Muscle of leg (tissue), 11 donors: ENCODE data around the gene FNDC11. TPM values are rescaled to one million over a fixed set of nuclear protein-coding genes. Genes with fewer than 3 reads are reported as not detected.
"Not testable (repeated sequence)": the region's sequence is repeated elsewhere in the genome, so short reads cannot be mapped to it uniquely, and the experiment has no call there.

Experiments used
- DNase-seq: peaks from one replicate; pipeline ENCODE4 v3.0.0; 2013
- H3K27ac ChIP-seq: one replicate; pipeline ENCODE4 v1.5.1; 2013; ENCODE audit warnings: mild to moderate bottlenecking, low read length, control low read depth
- H3K27me3 ChIP-seq: one replicate; pipeline ENCODE4 v1.6.1; 2013; ENCODE audit warnings: low read length; ENCODE audit not compliant: control insufficient read depth, insufficient read depth
- H3K36me3 ChIP-seq: one replicate; pipeline ENCODE4 v1.6.1; 2013; ENCODE audit warnings: low read length; ENCODE audit not compliant: control insufficient read depth, insufficient read depth
- H3K4me1 ChIP-seq: one replicate; pipeline ENCODE4 v1.6.1; 2013; ENCODE audit warnings: low read length; ENCODE audit not compliant: control insufficient read depth, insufficient read depth
- H3K4me3 ChIP-seq: one replicate; pipeline ENCODE4 v1.5.1; 2013; ENCODE audit warnings: low read length, control low read depth
- H3K9me3 ChIP-seq: replicated peaks from 2 replicates; pipeline ENCODE4 v1.6.1; 2013; ENCODE audit warnings: low read depth, low read length; ENCODE audit not compliant: control insufficient read depth
- WGBS: methylation state at CpG from one replicate; pipeline ENCODE4 v1.1.5; 2013; ENCODE audit warnings: missing lambda C conversion rate; ENCODE audit not compliant: insufficient coverage; 5-methylcytosine and 5-hydroxymethylcytosine counted together
- polyA plus RNA-seq, 8 donors: library from polyadenylated mRNA; unstranded; fragments of 120-200 nt; gene quantifications; one replicate each; pipeline versions ENCODE4 v1.2.1 to v1.2.3, GENCODE V29; 2013; ENCODE audit warnings: inconsistent platforms in 1 of 8, low replicate concordance in 1 of 8; ENCODE audit not compliant: insufficient read length in 8 of 8, insufficient read depth in 1 of 8
- total RNA-seq: library from RNA; stranded (reverse); fragments of 120-200 nt; gene quantifications from one replicate; pipeline ENCODE4 v1.2.4, GENCODE V29; 2013

Gene FNDC11
- total and polyA plus RNA-seq, 9 donors = 0.07 to 0.31 (median 0.13) TPM

DNA sequence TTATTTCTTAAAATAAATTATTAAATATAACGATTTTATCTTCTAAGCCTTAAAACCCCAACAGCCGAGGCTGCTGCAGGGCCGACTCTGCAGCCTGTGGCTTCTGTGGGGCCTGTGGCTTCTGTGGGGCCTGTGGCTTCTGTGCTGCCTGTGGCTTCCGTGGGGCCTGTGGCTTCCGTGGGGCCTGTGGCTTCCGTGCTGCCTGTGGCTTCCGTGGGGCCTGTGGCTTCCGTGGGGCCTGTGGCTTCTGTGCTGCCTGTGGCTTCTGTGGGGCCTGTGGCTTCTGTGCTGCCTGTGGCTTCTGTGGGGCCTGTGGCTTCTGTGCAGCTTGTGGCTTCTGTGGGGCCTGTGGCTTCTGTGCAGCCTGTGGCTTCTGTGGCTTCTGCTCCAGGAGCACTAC lies 47.7 kb downstream of the FNDC11 start:
- DNase-seq, H3K27me3 ChIP-seq, H3K9me3 ChIP-seq, H3K27ac ChIP-seq, H3K4me3 ChIP-seq, H3K4me1 ChIP-seq: not testable (repeated sequence)
- H3K36me3 ChIP-seq = peaks cover 53% of the 10 kb centered on the region
- 90% methylated on average over 6 of the region's 8 CpGs for WGBS

- no peak for DNase-seq
- Histone ChIP-seq H3K4me3 (no peak overlapping the region), H3K36me3 (peaks cover 50% of the 10 kb centered on the region), H3K27me3 (no peaks in the 10 kb centered on the region), H3K27ac (no peak overlapping the region), H3K9me3 (no peaks in the 10 kb centered on the region), H3K4me1 (no peaks in the 10 kb centered on the region)
- 89% methylated on average over 3 of the region's 3 CpGs for WGBS
These were observed 48.4 kb downstream of the FNDC11 start for GRCh38 chr20:63602321-63602720.

Other genes starting within 250 kb of the FNDC11 start
- 0.71 TPM for gene CHRNA4, start 192.8 kb upstream of the FNDC11 start, total RNA-seq
- 1 to 10 TPM in 2 of 8 donors, under 1 TPM in 6; 0.44 to 2.3 (median 0.78) TPM for gene CHRNA4, start 192.8 kb upstream of the FNDC11 start, polyA plus RNA-seq
- 2.9 TPM for gene KCNQ2, start 81.5 kb upstream of the FNDC11 start, total RNA-seq
- 10 to 100 TPM in 2 of 8 donors, 1 to 10 TPM in 6; 2.9 to 11.5 (median 7.1) TPM for gene KCNQ2, start 81.5 kb upstream of the FNDC11 start, polyA plus RNA-seq
- 330 TPM for gene EEF1A2, start 55.1 kb upstream of the FNDC11 start, total RNA-seq
- 100 to 1,000 TPM; 377 to 890 (median 715) TPM for gene EEF1A2, start 55.1 kb upstream of the FNDC11 start, polyA plus RNA-seq
- 47.3 TPM for gene PPDPF, start 33.4 kb upstream of the FNDC11 start, total RNA-seq
- gene PPDPF, start 33.4 kb upstream of the FNDC11 start, polyA plus RNA-seq = 100 to 1,000 TPM; 172 to 370 (median 233) TPM
- not detected for gene PTK6, start 16.8 kb upstream of the FNDC11 start, total RNA-seq
- gene PTK6, start 16.8 kb upstream of the FNDC11 start, polyA plus RNA-seq = under 1 TPM; 0.08 to 0.61 (median 0.34) TPM
- not detected for gene SRMS, start 6.4 kb upstream of the FNDC11 start, total RNA-seq
- gene SRMS, start 6.4 kb upstream of the FNDC11 start, polyA plus RNA-seq = not detected
- 5.8 TPM for gene HELZ2, start 20.1 kb downstream of the FNDC11 start, total RNA-seq
- gene HELZ2, start 20.1 kb downstream of the FNDC11 start, polyA plus RNA-seq = 10 to 100 TPM in 1 of 8 donors, 1 to 10 TPM in 7; 5.8 to 12.4 (median 7.6) TPM
- 5.9 TPM for gene GMEB2, start 72.9 kb downstream of the FNDC11 start, total RNA-seq
- 1 to 10 TPM; 7.1 to 9.5 (median 8.1) TPM for gene GMEB2, start 72.9 kb downstream of the FNDC11 start, polyA plus RNA-seq
- gene STMN3, start 99.3 kb downstream of the FNDC11 start, total RNA-seq = 18.3 TPM
- 10 to 100 TPM; 12.3 to 31.9 (median 19.4) TPM for gene STMN3, start 99.3 kb downstream of the FNDC11 start, polyA plus RNA-seq
- 8.4 TPM for gene RTEL1, start 104.2 kb downstream of the FNDC11 start, total RNA-seq
- 10 to 100 TPM in 5 of 8 donors, 1 to 10 TPM in 3; 8.7 to 13.3 (median 11.1) TPM for gene RTEL1, start 104.2 kb downstream of the FNDC11 start, polyA plus RNA-seq
- gene TNFRSF6B, start 142.5 kb downstream of the FNDC11 start, total RNA-seq = 1.6 TPM
- 1 to 10 TPM in 7 of 8 donors, under 1 TPM in 1; 0.55 to 2.4 (median 1.3) TPM for gene TNFRSF6B, start 142.5 kb downstream of the FNDC11 start, polyA plus RNA-seq
- 32.8 TPM for gene ARFRP1, start 153.8 kb downstream of the FNDC11 start, total RNA-seq
- gene ARFRP1, start 153.8 kb downstream of the FNDC11 start, polyA plus RNA-seq = 10 to 100 TPM; 26.2 to 33.0 (median 31.0) TPM
- 13.1 TPM for gene ZGPAT, start 153.9 kb downstream of the FNDC11 start, total RNA-seq
- gene ZGPAT, start 153.9 kb downstream of the FNDC11 start, polyA plus RNA-seq = 10 to 100 TPM; 13.0 to 18.2 (median 16.4) TPM
- 6.4 TPM for gene LIME1, start 182.5 kb downstream of the FNDC11 start, total RNA-seq
- 1 to 10 TPM; 2.5 to 8.1 (median 4.8) TPM for gene LIME1, start 182.5 kb downstream of the FNDC11 start, polyA plus RNA-seq
- gene SLC2A4RG, start 185.6 kb downstream of the FNDC11 start, total RNA-seq = 58.2 TPM
- 100 to 1,000 TPM; 112 to 160 (median 133) TPM for gene SLC2A4RG, start 185.6 kb downstream of the FNDC11 start, polyA plus RNA-seq